HepG2 (cell line): Measurements from ENCODE around the gene APBB3. TPM values are rescaled to one million over a fixed set of nuclear protein-coding genes. Genes with fewer than 3 reads are reported as not detected.
A peak's percentile ranks its signal among the peaks of the same experiment; 100 is the strongest.

Experiments
- FOSL2 ChIP-seq: sonication (generic); formaldehyde crosslinking; IDR thresholded peaks from 2 replicates; pipeline ENCODE4 v1.4.0; 2020; ENCODE audit warnings: missing genetic modification reagents
- FOXK2 ChIP-seq: fragments of 450-650 bp; IDR thresholded peaks from 2 replicates; pipeline ENCODE4 v1.6.1; 2016
- GABPA ChIP-seq, 2 experiments: IDR thresholded peaks; 2 replicates each; pipeline ENCODE4 v1.6.1; 2011 to 2016; ENCODE audit warnings: low read depth in 2 of 2, low read length in 1 of 2, missing biosample characterization in 1 of 2, missing genetic modification characterization in 1 of 2
- HMG20A ChIP-seq: IDR thresholded peaks from 2 replicates; pipeline ENCODE4 v1.6.1; 2016; ENCODE audit warnings: borderline replicate concordance
- NFYC ChIP-seq: IDR thresholded peaks from 2 replicates; pipeline ENCODE4 v1.6.1; 2016; ENCODE audit warnings: missing genetic modification reagents, missing compliant biosample characterization
- PBX2 ChIP-seq: IDR thresholded peaks from 2 replicates; pipeline ENCODE4 v1.6.1; 2016; ENCODE audit warnings: control low read depth
- RXRA ChIP-seq: sonication (generic); formaldehyde crosslinking; IDR thresholded peaks from 2 replicates; pipeline ENCODE4 v1.5.1; 2020; ENCODE audit warnings: missing genetic modification reagents
- STAT6 ChIP-seq: sonication (generic); formaldehyde crosslinking; IDR thresholded peaks from 2 replicates; pipeline ENCODE4 v1.4.0; 2020; ENCODE audit warnings: missing genetic modification reagents, mild to moderate bottlenecking, borderline replicate concordance
- TBL1XR1 ChIP-seq: fragments of 150-350 bp; IDR thresholded peaks from 2 replicates; pipeline ENCODE4 v1.6.1; 2014; ENCODE audit warnings: borderline replicate concordance, low read length; ENCODE audit not compliant: partially characterized antibody
- TEAD2 ChIP-seq: sonication (generic); formaldehyde crosslinking; IDR thresholded peaks from 2 replicates; pipeline ENCODE4 v1.9.0; 2021; ENCODE audit warnings: missing genetic modification reagents
- YEATS2 ChIP-seq: sonication (generic); formaldehyde crosslinking; IDR thresholded peaks from 2 replicates; pipeline ENCODE4 v1.4.0; 2020; ENCODE audit warnings: missing genetic modification reagents, borderline replicate concordance
- ZC3H4 ChIP-seq: sonication (generic); formaldehyde crosslinking; IDR thresholded peaks from 2 replicates; pipeline ENCODE4 v1.4.0; 2020; ENCODE audit warnings: missing genetic modification reagents, borderline replicate concordance
- ZNF367 ChIP-seq: sonication (generic); formaldehyde crosslinking; IDR thresholded peaks from 2 replicates; pipeline ENCODE4 v1.4.0; 2020; ENCODE audit warnings: missing genetic modification reagents, borderline replicate concordance
- ZNF678 ChIP-seq: sonication (generic); formaldehyde crosslinking; IDR thresholded peaks from 2 replicates; pipeline ENCODE4 v1.4.0; 2020; ENCODE audit warnings: mild to moderate bottlenecking, missing genetic modification reagents
- polyA plus RNA-seq, 8 experiments: library from polyadenylated mRNA; depleted of rRNA in 3 of 8; stranded (reverse) in 7 of 8; unstranded in 1 of 8; fragments of >200 nt; fragmentation: Illumina TruSeq in 4 of 8; extraction: Trizol in 4 of 8; gene quantifications; 2 replicates each; pipeline versions ENCODE4 v1.2.1 to v1.2.3, GENCODE V29; 2011 to 2016; ENCODE audit warnings: low read depth in 4 of 8, missing spikeins in 1 of 8, mixed read lengths in 1 of 8; ENCODE audit not compliant: insufficient read depth in 1 of 8
- total RNA-seq, 5 experiments: library from RNA; depleted of rRNA; stranded (reverse); fragments of >200 nt; fragmentation: Illumina TruSeq; extraction: Trizol; gene quantifications; 2 replicates each; pipeline ENCODE4 v1.2.3, GENCODE V29; 2016; ENCODE audit warnings: low read depth in 1 of 5
- TF ChIP-seq, protein P1 (sequence below), 2 experiments: sonication (generic) in 1 of 2; formaldehyde crosslinking in 1 of 2; IDR thresholded peaks; 2 replicates each; pipeline versions ENCODE4 v1.4.0 to v1.6.1; 2018 to 2020; ENCODE audit warnings: missing genetic modification reagents in 2 of 2, borderline replicate concordance in 1 of 2, low read depth in 1 of 2, mild to moderate bottlenecking in 1 of 2, missing biosample characterization in 1 of 2
- TF ChIP-seq, protein P2 (sequence below): sonication (generic); formaldehyde crosslinking; IDR thresholded peaks from 2 replicates; pipeline ENCODE4 v1.9.0; 2021; ENCODE audit warnings: missing genetic modification reagents, borderline replicate concordance
- TF ChIP-seq, protein P3 (sequence below): sonication (generic); formaldehyde crosslinking; IDR thresholded peaks from 2 replicates; pipeline ENCODE4 v1.4.0; 2020; ENCODE audit warnings: missing genetic modification reagents, borderline replicate concordance

Gene APBB3
- total and polyA plus RNA-seq, 2 of the 13 experiments (the other 11 are each of a cell fraction or from before 2014, with no cell fraction given), result 0.38 to 0.78 TPM

DNA sequence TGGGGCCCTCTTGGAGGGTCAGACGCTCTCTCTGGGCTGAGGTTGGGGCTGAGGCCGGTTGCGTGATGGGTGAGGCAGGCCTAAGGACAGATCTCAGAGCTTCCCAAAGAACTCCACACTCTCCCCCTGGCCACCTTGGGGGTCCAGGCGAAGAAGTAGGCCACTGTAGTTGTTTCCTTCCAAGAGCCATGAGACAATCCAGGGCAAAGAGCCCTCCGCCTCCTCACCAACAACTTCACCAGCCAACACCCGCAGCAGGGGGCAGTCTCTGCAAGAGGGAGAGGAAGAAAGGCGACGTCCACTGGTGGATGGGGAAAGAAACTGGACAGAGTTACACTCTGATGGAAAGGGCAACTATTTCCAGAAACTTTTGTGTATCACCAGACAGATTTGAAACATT, 10.9 kb upstream of the APBB3 start (continued):
- TF ChIP-seq, protein P1, sequence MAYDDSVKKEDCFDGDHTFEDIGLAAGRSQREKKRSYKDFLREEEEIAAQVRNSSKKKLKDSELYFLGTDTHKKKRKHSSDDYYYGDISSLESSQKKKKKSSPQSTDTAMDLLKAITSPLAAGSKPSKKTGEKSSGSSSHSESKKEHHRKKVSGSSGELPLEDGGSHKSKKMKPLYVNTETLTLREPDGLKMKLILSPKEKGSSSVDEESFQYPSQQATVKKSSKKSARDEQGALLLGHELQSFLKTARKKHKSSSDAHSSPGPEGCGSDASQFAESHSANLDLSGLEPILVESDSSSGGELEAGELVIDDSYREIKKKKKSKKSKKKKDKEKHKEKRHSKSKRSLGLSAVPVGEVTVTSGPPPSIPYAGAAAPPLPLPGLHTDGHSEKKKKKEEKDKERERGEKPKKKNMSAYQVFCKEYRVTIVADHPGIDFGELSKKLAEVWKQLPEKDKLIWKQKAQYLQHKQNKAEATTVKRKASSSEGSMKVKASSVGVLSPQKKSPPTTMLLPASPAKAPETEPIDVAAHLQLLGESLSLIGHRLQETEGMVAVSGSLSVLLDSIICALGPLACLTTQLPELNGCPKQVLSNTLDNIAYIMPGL (CRISPR knock-in tag; IDR thresholded peaks at IDR 0.05; ENCODE audit: borderline replicate concordance in 1 of 2, low read depth in 1 of 2), result peak; percentile 61 to 88; a peak in 3 of 4 replicates
- TF ChIP-seq TBL1XR1 (no peak), TEAD2 (no peak), HMG20A (CRISPR knock-in tag) (0 out of 2 replicates have a peak, but pooled peaks have one; percentile 14), FOSL2 (CRISPR knock-in tag) (peak; percentile 45), PBX2 (CRISPR knock-in tag) (no peak), STAT6 (CRISPR knock-in tag) (no peak), NFYC (CRISPR knock-in tag) (no peak), GABPA (IDR thresholded peaks at IDR 0.05; ENCODE audit: low read depth, low read length) (no peak), GABPA (CRISPR knock-in tag; IDR thresholded peaks at IDR 0.05; ENCODE audit: low read depth) (peak; percentile 41; the same call in 1 of the 2 replicates), ZC3H4 (CRISPR knock-in tag) (no peak), ZNF367 (no peak), ZNF678 (CRISPR knock-in tag) (no peak), RXRA (CRISPR knock-in tag) (peak; percentile 35; the same call in 1 of the 2 replicates), FOXK2 (no peak), YEATS2 (CRISPR knock-in tag) (peak; percentile 43; the same call in 1 of the 2 replicates)
- TF ChIP-seq, protein P2, sequence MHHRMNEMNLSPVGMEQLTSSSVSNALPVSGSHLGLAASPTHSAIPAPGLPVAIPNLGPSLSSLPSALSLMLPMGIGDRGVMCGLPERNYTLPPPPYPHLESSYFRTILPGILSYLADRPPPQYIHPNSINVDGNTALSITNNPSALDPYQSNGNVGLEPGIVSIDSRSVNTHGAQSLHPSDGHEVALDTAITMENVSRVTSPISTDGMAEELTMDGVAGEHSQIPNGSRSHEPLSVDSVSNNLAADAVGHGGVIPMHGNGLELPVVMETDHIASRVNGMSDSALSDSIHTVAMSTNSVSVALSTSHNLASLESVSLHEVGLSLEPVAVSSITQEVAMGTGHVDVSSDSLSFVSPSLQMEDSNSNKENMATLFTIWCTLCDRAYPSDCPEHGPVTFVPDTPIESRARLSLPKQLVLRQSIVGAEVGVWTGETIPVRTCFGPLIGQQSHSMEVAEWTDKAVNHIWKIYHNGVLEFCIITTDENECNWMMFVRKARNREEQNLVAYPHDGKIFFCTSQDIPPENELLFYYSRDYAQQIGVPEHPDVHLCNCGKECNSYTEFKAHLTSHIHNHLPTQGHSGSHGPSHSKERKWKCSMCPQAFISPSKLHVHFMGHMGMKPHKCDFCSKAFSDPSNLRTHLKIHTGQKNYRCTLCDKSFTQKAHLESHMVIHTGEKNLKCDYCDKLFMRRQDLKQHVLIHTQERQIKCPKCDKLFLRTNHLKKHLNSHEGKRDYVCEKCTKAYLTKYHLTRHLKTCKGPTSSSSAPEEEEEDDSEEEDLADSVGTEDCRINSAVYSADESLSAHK, result no peak
- TF ChIP-seq, protein P3, sequence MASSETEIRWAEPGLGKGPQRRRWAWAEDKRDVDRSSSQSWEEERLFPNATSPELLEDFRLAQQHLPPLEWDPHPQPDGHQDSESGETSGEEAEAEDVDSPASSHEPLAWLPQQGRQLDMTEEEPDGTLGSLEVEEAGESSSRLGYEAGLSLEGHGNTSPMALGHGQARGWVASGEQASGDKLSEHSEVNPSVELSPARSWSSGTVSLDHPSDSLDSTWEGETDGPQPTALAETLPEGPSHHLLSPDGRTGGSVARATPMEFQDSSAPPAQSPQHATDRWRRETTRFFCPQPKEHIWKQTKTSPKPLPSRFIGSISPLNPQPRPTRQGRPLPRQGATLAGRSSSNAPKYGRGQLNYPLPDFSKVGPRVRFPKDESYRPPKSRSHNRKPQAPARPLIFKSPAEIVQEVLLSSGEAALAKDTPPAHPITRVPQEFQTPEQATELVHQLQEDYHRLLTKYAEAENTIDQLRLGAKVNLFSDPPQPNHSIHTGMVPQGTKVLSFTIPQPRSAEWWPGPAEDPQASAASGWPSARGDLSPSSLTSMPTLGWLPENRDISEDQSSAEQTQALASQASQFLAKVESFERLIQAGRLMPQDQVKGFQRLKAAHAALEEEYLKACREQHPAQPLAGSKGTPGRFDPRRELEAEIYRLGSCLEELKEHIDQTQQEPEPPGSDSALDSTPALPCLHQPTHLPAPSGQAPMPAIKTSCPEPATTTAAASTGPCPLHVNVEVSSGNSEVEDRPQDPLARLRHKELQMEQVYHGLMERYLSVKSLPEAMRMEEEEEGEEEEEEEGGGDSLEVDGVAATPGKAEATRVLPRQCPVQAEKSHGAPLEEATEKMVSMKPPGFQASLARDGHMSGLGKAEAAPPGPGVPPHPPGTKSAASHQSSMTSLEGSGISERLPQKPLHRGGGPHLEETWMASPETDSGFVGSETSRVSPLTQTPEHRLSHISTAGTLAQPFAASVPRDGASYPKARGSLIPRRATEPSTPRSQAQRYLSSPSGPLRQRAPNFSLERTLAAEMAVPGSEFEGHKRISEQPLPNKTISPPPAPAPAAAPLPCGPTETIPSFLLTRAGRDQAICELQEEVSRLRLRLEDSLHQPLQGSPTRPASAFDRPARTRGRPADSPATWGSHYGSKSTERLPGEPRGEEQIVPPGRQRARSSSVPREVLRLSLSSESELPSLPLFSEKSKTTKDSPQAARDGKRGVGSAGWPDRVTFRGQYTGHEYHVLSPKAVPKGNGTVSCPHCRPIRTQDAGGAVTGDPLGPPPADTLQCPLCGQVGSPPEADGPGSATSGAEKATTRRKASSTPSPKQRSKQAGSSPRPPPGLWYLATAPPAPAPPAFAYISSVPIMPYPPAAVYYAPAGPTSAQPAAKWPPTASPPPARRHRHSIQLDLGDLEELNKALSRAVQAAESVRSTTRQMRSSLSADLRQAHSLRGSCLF, result no peak
